GM13976 (cell line): ENCODE results near the gene FMO3.

Experiments used
- DNase-seq: peaks from one replicate; pipeline ENCODE4 v3.0.0; 2012; ENCODE audit warnings: low spot score
- CTCF ChIP-seq: IDR thresholded peaks from 2 replicates; pipeline ENCODE4 v1.5.1; 2012; ENCODE audit warnings: borderline replicate concordance, mild to moderate bottlenecking; ENCODE audit not compliant: insufficient read depth; ENCODE audit errors: extremely low read depth, missing control alignments, control extremely low read depth
- in situ Hi-C: fragments of 300-500 bp; cut with MboI; formaldehyde crosslinking; loops from one replicate; pipeline ENCODE4 v1.12.0; 2022; ENCODE audit warnings: low sequenced_read_pairs, mixed read lengths, inconsistent platforms; ENCODE audit not compliant: unreplicated experiment

The FMO3 gene

GRCh38 chr1:171087896-171088295, 2.8 kb upstream of the FMO3 start:
- no peak for DNase-seq
- TF ChIP-seq CTCF, result no peak
- in situ Hi-C loops, result no loop called here

- no peak for DNase-seq
- in situ Hi-C loops, result no loop called here
- no peak for TF ChIP-seq CTCF
Measured at GRCh38 chr1:171103862-171104261, 13.2 kb downstream of the FMO3 start.

GRCh38 chr1:171107262-171107940, 16.7 kb downstream of the FMO3 start:
- no peak for DNase-seq
- no peak for TF ChIP-seq CTCF
- in situ Hi-C loops, result no loop called here

GRCh38 chr1:171107969-171108368, 17.3 kb downstream of the FMO3 start:
- no peak for TF ChIP-seq CTCF
- no peak for DNase-seq
- in situ Hi-C loops, result no loop called here

GRCh38 chr1:171109966-171110365, 19.3 kb downstream of the FMO3 start:
- TF ChIP-seq CTCF, result no peak
- in situ Hi-C loops, result no loop called here
- no peak for DNase-seq

- DNase-seq, result no peak
- no peak for TF ChIP-seq CTCF
- in situ Hi-C loops, result no loop called here
Measured at GRCh38 chr1:171110621-171111326, 20.1 kb downstream of the FMO3 start.

- TF ChIP-seq CTCF, result no peak
- no peak for DNase-seq
- in situ Hi-C loops, result no loop called here
Measured at GRCh38 chr1:171112119-171112518, 21.4 kb downstream of the FMO3 start.
